ENCODE data around the gene HAS3. TPM values are rescaled to one million over a fixed set of nuclear protein-coding genes. Genes with fewer than 3 reads are reported as not detected.

The HAS3 gene
- polyA plus RNA-seq, 1 of the 3 experiments (the other 2 are of a cell fraction) = 38.7 TPM

- Histone ChIP-seq H3K79me2 (ENCODE audit: insufficient read depth) (peaks cover 9% of the 10 kb centered on the region), H3K27ac (ENCODE audit: low read depth in 2 of 2, low read length in 1 of 2) (no peak overlapping the region), H3K4me2 (no peak overlapping the region), H3K9me3 (no peaks in the 10 kb centered on the region), H3K9ac (no peak overlapping the region), H3K4me3 (ENCODE audit: low read depth in 2 of 2, low read length in 1 of 2) (no peak overlapping the region), H3K36me3 (replicated peaks in 1 of 2; ENCODE audit: control insufficient read depth in 1 of 2, insufficient read depth in 2 of 2, low read length in 1 of 2) (peaks cover 33 to 86% of the 10 kb centered on the region in 2 experiments), H3K4me1 (ENCODE audit: control insufficient read depth in 1 of 2, insufficient read depth in 2 of 2, low read depth in 1 of 2, low read length in 1 of 2) (no peaks in the 10 kb centered on the region; a peak in 1 of 4 replicates), H3K9me2 (no peaks in the 10 kb centered on the region), H3K27me3 (ENCODE audit: insufficient read depth) (no peaks in the 10 kb centered on the region), H2AFZ (ENCODE audit: low read depth) (no peak overlapping the region), H4K20me1 (ENCODE audit: insufficient read depth) (peaks cover 20% of the 10 kb centered on the region; the same call in 1 of the 2 replicates), H3F3A (replicated peaks; ENCODE audit: insufficient read depth) (peaks cover 3% of the 10 kb centered on the region)
- ChIA-PET POLR2A (no interaction called here), CTCF (interaction anchor here (1.0 to 7.3 kb wide), 6 partner anchors 9 to 214 kb away, joined by 3 to 39 read pairs (median 4); partner anchors contain the start of gene HAS3)
- WGBS (ENCODE audit: low lambda C conversion rate) = 97% methylated on average over 7 of the region's 7 CpGs
- no peak for DNase-seq
- TF ChIP-seq RFX5 (IDR thresholded peaks at IDR 0.05; ENCODE audit: low read length) = no peak
- no peak for TF ChIP-seq USF2 (IDR thresholded peaks at IDR 0.05; ENCODE audit: borderline replicate concordance, low read depth, low read length)
- TF ChIP-seq ZBTB33 (IDR thresholded peaks at IDR 0.05; ENCODE audit: borderline replicate concordance, low read depth) = no peak
- TF ChIP-seq GABPA (IDR thresholded peaks at IDR 0.05; ENCODE audit: low read depth) = no peak
- TF ChIP-seq TAF1 (IDR thresholded peaks at IDR 0.05; ENCODE audit: borderline replicate concordance, low read depth, low read length) = no peak
- no peak for TF ChIP-seq GATA2 (CRISPR knock-in tag; IDR thresholded peaks at IDR 0.05)
- 0 out of 2 replicates have a peak, but pooled peaks have one; percentile 33 for TF ChIP-seq POLR2AphosphoS5 (IDR thresholded peaks at IDR 0.05; ENCODE audit: low read depth, low read length)
These were observed 10.9 kb downstream of the HAS3 start for GRCh38 chr16:69116256-69116875.

- H3K9ac ChIP-seq = no peak overlapping the region
- peaks cover 17% of the 10 kb centered on the region; the same call in 1 of the 2 replicates for H4K20me1 ChIP-seq (ENCODE audit: insufficient read depth)
- H3K27ac ChIP-seq (ENCODE audit: low read depth in 2 of 2, low read length in 1 of 2) = no peak overlapping the region
- H3K4me3 ChIP-seq (ENCODE audit: low read depth in 2 of 2, low read length in 1 of 2) = no peak overlapping the region
- CTCF ChIA-PET = interaction anchor here (1.0 to 7.3 kb wide), 5 partner anchors 8 to 214 kb away, joined by 3 to 39 read pairs (median 5); partner anchors contain the start of gene HAS3
- no peaks in the 10 kb centered on the region for H3K9me2 ChIP-seq
- H3K9me3 ChIP-seq = no peaks in the 10 kb centered on the region
- POLR2A ChIA-PET = no interaction called here
- peaks cover 15% of the 10 kb centered on the region for H3K79me2 ChIP-seq (ENCODE audit: insufficient read depth)
- no peak for TF ChIP-seq REST (IDR thresholded peaks at IDR 0.05; ENCODE audit: low read depth, low read length)
- no peak for TF ChIP-seq RAD21 (IDR thresholded peaks at IDR 0.05; ENCODE audit: low read length)
- no peak for TF ChIP-seq NRF1 (IDR thresholded peaks at IDR 0.05; ENCODE audit: low read depth, low read length)
- no peak for TF ChIP-seq SIN3A (IDR thresholded peaks at IDR 0.05; ENCODE audit: borderline replicate concordance, low read depth, low read length)
- TF ChIP-seq ELF1 (IDR thresholded peaks at IDR 0.05) = no peak
- no peak for TF ChIP-seq GABPA (IDR thresholded peaks at IDR 0.05; ENCODE audit: low read depth)
- TF ChIP-seq USF1 (IDR thresholded peaks at IDR 0.05; ENCODE audit: borderline replicate concordance, low read depth) = no peak
- no peak for TF ChIP-seq USF2 (IDR thresholded peaks at IDR 0.05; ENCODE audit: borderline replicate concordance, low read depth, low read length)
- peaks cover 35 to 80% of the 10 kb centered on the region in 2 experiments for H3K36me3 ChIP-seq (replicated peaks in 1 of 2; ENCODE audit: control insufficient read depth in 1 of 2, insufficient read depth in 2 of 2, low read length in 1 of 2)
- no peaks in the 10 kb centered on the region for H3K27me3 ChIP-seq (ENCODE audit: insufficient read depth)
- 84% methylated on average over 6 of the region's 6 CpGs for WGBS (ENCODE audit: low lambda C conversion rate)
- H3K4me1 ChIP-seq (ENCODE audit: control insufficient read depth in 1 of 2, insufficient read depth in 2 of 2, low read depth in 1 of 2, low read length in 1 of 2) = no peaks in the 10 kb centered on the region; a peak in 1 of 4 replicates
- no peak overlapping the region for H3K4me2 ChIP-seq
- H2AFZ ChIP-seq (ENCODE audit: low read depth) = no peak overlapping the region
- H3F3A ChIP-seq (replicated peaks; ENCODE audit: insufficient read depth) = peaks cover 3% of the 10 kb centered on the region
- DNase-seq = no peak
These were observed 11.5 kb downstream of the HAS3 start for GRCh38 chr16:69116906-69117305.
